GM21619 (cell line): Measurements from ENCODE around the gene PCLO.

Experiments used
- ATAC-seq: cut with Tn5 transposase; IDR thresholded peaks from one replicate; pipeline ENCODE4 v1.9.1; 2021; ENCODE audit not compliant: unreplicated experiment

Gene PCLO, protein sequence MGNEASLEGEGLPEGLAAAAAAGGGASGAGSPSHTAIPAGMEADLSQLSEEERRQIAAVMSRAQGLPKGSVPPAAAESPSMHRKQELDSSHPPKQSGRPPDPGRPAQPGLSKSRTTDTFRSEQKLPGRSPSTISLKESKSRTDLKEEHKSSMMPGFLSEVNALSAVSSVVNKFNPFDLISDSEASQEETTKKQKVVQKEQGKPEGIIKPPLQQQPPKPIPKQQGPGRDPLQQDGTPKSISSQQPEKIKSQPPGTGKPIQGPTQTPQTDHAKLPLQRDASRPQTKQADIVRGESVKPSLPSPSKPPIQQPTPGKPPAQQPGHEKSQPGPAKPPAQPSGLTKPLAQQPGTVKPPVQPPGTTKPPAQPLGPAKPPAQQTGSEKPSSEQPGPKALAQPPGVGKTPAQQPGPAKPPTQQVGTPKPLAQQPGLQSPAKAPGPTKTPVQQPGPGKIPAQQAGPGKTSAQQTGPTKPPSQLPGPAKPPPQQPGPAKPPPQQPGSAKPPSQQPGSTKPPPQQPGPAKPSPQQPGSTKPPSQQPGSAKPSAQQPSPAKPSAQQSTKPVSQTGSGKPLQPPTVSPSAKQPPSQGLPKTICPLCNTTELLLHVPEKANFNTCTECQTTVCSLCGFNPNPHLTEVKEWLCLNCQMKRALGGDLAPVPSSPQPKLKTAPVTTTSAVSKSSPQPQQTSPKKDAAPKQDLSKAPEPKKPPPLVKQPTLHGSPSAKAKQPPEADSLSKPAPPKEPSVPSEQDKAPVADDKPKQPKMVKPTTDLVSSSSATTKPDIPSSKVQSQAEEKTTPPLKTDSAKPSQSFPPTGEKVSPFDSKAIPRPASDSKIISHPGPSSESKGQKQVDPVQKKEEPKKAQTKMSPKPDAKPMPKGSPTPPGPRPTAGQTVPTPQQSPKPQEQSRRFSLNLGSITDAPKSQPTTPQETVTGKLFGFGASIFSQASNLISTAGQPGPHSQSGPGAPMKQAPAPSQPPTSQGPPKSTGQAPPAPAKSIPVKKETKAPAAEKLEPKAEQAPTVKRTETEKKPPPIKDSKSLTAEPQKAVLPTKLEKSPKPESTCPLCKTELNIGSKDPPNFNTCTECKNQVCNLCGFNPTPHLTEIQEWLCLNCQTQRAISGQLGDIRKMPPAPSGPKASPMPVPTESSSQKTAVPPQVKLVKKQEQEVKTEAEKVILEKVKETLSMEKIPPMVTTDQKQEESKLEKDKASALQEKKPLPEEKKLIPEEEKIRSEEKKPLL (N-terminal part only)

GRCh38 chr7:83162402-83163256 is at the start of gene PCLO:
Gene PCLO (minus strand): TSS chr7:83162884. CDS start chr7:83162592, 292 bp downstream.
- peak; percentile 79 for ATAC-seq

DNA sequence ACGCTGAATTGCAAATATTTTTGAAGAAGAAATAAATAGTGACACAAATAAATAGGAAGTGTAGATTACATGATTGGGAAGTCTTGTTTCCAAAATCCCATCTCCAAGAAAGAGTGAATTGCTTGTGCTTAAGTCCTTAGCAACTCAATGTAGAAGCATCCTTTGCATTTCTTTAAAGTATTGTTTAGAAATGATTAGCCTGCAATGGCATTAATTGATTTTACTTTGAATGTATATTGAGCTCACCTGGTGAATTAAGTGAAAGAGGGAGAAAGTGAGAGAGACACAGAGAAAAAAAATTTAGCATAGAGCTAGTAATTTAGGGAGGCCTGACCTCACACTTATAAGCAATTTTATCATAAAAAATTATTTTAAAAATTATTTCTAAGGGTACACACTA is 49.0 kb upstream of the PCLO start:
- ATAC-seq = no peak

DNA sequence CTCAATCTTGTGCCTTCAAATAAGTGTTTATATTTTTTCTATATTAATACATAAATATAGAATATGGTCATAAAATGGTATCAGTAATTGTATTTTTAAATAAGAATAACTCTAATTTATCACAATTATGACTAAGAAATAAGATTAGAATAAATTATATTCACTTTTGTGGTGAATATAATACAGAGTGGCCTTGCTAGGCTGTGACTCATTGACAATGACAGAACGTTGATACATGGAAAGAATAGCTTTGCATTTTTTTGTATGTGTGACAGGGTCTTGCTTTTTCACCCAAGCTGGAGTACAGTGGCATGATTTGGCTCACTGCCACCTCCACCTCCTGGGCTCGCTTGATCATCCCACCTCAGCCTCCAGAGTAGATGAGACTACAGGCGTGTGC is 47.8 kb upstream of the PCLO start:
- ATAC-seq = no peak

GRCh38 chr7:83204715-83205114 is 42.0 kb upstream of the PCLO start:
- no peak for ATAC-seq

GRCh38 chr7:83201355-83201754 is 38.7 kb upstream of the PCLO start:
- no peak for ATAC-seq

DNA sequence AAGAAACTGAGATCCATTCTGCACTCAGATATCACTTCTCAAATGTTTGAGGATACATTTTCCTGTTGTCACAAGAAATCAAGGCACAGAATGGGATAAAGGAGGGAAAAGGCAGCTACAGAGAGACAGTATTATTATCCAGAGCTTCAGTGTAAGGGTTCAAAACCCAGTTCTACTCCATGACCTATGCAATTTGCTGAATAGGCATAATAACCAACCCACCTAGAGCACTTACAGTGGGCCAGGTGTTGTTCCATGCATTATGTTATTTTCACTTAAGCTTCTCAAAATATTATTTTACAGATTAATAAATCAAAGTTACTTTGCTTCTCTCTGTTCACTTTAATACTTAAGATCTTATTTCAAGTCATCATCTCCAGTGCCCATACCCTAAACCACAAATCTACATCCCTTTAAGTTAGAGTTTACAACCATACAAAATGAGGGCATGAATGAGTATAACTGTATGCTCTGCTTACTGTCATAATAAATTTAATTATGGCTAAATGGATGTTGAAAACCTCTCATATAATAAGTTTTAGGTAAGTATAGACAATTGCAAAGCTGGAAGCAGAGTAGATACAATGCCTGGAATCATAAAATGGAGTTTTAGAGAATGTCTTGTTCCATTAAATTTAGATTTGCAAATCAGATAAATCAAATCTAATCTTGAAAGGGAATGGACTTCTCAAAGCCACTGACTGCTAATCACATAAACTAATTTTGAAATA is 28.1 kb upstream of the PCLO start:
- no peak for ATAC-seq

DNA sequence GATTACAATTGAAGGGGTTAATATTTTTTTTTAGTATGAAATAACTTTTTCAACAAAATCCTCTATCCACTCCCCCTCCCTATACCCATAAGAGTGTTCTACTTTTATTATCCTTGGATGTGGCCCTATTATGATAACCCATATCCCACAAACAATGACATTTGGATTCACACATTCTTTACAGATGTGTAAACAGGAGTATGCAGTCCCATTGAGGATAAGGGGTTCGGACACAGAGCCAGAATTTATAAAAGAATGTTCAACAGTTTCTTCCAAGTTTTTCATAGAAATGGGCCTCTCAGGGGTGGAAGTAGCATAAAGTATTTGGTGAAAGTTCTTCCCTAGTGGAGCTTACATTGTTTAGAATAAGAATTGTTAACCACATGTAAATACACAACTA is 16.1 kb upstream of the PCLO start:
- ATAC-seq = no peak

GRCh38 chr7:83178066-83178465 is 15.4 kb upstream of the PCLO start:
- no peak for ATAC-seq

DNA sequence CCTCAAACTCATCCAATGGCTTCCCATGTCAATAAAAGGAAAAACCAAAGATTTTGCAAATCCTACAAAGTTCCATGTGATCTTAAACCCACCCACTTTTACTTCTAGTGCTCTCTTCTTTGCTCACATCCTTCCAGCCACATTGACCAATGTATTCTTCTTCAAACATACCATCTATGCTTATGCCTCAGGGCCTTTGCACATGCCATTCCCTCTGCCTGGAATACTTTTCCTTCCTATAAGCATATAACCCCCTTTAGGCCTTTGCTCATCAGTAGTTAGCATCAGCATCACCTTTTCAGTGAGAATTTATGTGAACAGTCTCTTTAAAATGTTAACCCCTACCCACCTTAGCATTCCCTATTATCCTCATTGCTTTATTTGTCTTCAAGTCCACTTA is 11.0 kb upstream of the PCLO start:
- ATAC-seq = no peak

- no peak for ATAC-seq
These were observed 4.1 kb upstream of the PCLO start for GRCh38 chr7:83166781-83167180.

- peak; percentile 6 for ATAC-seq
These were observed 734 bp downstream of the PCLO start for GRCh38 chr7:83161899-83162401.

DNA sequence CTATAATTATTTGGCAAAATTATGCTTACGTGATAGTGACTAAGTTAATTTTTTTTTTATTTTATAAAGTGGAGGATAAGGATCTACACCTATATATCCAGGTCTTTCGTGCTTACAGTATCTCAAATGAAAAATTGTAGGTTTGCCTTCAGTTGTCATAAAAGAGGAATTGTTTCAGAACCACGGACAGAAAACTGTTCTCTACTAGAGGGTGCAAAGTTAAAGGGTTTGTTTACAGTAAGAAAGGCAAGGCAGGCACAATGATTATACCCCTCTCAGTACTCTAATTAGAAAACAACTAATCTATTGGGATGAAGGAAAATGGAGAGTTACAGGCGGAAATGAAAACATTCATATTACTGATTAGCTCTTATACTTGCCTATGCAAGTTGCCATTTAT is 1.5 kb downstream of the PCLO start:
- ATAC-seq = no peak

- ATAC-seq = no peak
These were observed 3.0 kb downstream of the PCLO start for GRCh38 chr7:83159731-83160130.

DNA sequence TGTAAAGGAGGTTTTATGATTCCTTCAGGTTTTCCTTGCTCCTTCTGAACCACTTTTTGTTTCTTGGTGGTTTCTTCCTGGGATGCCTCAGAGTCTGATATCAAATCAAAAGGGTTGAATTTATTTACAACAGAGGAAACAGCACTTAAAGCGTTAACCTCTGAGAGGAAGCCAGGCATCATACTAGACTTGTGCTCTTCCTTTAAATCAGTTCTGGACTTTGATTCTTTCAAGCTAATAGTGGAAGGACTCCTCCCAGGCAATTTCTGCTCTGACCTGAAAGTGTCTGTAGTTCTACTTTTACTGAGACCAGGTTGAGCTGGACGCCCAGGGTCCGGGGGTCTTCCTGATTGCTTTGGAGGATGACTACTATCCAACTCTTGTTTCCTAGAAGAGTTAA is 6.7 kb downstream of the PCLO start:
- no peak for ATAC-seq

DNA sequence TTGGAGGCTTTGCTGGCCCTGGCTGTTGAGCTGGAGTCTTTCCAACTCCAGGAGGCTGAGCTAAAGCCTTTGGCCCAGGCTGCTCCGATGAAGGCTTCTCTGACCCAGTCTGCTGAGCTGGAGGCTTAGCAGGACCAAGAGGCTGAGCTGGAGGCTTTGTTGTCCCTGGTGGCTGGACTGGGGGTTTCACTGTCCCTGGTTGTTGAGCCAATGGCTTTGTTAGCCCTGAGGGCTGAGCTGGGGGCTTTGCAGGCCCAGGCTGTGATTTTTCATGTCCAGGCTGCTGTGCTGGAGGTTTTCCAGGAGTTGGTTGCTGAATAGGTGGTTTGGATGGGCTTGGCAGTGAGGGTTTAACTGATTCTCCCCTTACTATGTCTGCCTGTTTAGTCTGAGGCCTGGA is 7.3 kb downstream of the PCLO start:
- ATAC-seq = no peak

DNA sequence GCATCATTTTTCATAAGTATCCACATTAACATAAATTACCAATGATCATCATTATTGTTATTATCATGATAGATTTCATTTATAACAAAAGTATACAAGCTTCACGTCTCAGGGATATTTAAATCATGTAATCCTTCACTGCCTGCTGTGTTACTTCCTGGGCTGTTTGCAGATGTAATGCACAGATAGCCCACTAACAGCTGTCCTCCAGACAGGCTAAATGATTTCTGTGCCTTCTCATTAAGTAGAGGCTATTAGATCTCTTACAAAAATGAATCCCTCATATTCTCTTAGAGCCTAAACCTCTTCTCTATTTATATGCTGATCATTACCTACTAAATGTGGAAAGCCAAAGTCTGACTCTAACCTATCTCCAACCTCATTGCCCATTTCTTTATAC is 9.3 kb downstream of the PCLO start:
- no peak for ATAC-seq

DNA sequence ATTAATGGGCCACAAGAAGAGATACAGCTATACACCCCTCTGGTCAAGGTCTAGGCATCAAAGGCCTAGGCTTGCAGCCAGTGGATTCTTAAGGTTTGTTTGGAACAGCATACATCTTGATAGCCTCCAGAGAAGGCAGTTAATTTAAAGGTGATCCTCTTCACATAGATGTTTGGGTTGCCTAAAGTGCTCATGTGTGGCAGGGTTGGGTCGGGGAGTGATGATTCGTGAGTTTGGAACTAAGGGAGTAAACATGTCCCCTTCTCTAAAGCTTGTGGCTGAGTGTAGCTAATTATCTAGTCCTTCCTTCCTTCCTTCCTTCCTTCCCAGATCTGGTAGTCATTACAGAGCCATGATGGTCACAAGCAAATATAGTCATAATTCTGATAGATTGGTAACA is 12.4 kb downstream of the PCLO start:
- no peak for ATAC-seq

DNA sequence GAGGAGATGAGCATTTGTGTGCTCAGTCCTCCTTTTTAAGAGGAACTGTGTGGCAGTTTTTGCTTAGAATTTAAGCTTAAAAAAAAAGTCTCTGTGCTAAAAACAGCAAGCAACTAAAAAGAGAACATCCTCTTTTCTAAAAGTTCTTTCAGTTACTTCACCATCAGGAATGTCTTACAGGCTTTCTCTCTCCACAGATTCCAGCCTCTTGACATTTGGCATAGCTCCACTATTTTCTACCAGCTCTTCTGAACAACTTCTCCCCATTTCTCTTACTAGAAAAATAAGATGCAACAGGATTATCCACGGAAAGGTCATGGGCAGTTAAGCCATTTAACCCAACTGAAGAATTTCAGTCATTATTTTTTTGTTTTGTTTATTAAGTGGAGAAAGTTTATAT is 13.2 kb downstream of the PCLO start:
- ATAC-seq = no peak

DNA sequence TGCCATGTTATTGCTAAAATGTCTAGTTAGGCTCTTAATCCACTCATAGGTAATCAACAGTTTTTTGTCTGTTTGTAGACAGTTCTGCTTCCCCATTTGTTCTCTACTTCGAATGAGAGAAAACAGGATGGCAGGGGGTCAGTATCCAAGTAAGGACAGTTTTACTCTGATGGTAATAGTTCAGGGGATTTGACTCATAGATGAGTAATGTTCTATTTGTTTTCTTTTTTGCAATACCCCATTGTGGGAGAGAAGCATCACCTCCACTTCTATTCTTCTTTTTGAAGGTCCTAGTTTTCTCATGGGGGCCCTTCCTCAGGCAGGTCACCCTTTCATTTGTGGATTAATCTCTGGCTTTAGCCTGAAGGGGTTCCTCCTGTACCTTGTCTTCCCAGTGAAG is 13.9 kb downstream of the PCLO start:
- no peak for ATAC-seq

DNA sequence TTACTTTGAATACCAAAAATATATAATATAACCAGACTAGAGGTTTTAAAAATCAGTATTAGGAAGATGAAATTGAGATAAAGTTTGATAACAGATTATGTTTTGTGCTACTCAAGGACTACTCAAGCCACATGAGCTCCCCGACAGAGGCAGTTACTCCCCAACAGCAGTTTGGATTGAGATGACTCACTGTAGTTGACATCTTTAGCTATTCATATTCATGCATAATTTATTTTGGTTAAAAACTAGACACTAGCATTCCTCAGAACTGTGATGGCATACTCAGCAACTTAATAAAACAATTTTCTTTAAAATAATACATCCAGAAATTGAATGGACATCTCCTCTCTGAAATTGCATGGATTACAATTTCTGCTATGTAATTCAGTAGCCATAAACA is 19.6 kb downstream of the PCLO start:
- no peak for ATAC-seq
